IPS DF 6.9 (cell line): Measurements from ENCODE around the gene GLIS2.
"Not testable (repeated sequence)": the region's sequence is repeated elsewhere in the genome, so short reads cannot be mapped to it uniquely, and the experiment has no call there.

Source experiments
- DNase-seq: peaks from one replicate; pipeline ENCODE4 v3.0.0-alpha.2; 2013; ENCODE audit warnings: low read depth, low spot score
- H3K27ac ChIP-seq: one replicate; pipeline ENCODE4 v1.5.1; 2013; ENCODE audit warnings: low read length, control low read depth
- H3K27me3 ChIP-seq: 2 replicates; pipeline ENCODE4 v1.6.1; 2013; ENCODE audit warnings: mild to moderate bottlenecking, low read length; ENCODE audit not compliant: control insufficient read depth, insufficient read depth
- H3K36me3 ChIP-seq: 2 replicates; pipeline ENCODE4 v1.6.1; 2013; ENCODE audit warnings: low read length; ENCODE audit not compliant: control insufficient read depth, insufficient read depth
- H3K4me1 ChIP-seq: 2 replicates; pipeline ENCODE4 v1.6.1; 2013; ENCODE audit warnings: low read length; ENCODE audit not compliant: control insufficient read depth, insufficient read depth
- H3K4me3 ChIP-seq: 2 replicates; pipeline ENCODE4 v1.5.1; 2013; ENCODE audit warnings: mild to moderate bottlenecking, low read length
- H3K9me3 ChIP-seq: 2 replicates; pipeline ENCODE4 v1.6.1; 2013; ENCODE audit warnings: low read length, inconsistent platforms; ENCODE audit not compliant: control insufficient read depth, insufficient read depth
- WGBS: extraction: QIAGEN DNeasy Blood & Tissue Kit; methylation state at CpG from one replicate; pipeline ENCODE4 v1.1.7; 2013; ENCODE audit warnings: mixed read lengths, missing lambda C conversion rate; ENCODE audit not compliant: insufficient read length, insufficient coverage; 5-methylcytosine and 5-hydroxymethylcytosine counted together

The GLIS2 gene

DNA sequence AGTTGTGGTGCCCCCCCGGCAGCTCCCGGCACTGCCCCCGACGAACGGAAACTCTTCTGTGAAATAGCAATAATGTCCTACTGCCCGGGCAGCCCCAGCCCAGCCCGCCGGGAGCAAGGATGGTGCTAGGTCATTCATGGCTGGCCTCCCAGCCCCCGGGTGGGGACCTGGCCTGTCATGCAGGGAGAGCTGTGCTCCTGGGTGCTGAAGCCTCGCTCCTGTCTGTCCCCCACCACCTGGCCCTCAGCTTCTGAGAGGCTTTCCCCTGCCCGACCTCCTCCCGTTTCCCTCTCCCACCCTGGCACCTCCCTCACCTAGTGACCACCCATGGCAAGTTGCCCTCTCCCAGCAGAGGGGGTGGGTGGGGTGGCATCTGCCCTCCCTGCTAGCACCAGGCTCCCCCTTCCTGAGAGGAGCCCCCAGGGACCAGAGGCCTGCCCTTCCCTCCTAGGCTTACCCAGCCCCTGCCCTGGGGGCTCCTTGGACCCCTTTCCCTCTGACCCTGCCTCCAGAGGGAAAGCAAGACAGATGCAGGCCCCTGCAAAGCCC lies 21.7 kb downstream of the GLIS2 start:
- H3K27me3 ChIP-seq = no peaks in the 10 kb centered on the region
- no peaks in the 10 kb centered on the region for H3K9me3 ChIP-seq
- DNase-seq = no peak
- no peak overlapping the region for H3K27ac ChIP-seq
- no peaks in the 10 kb centered on the region for H3K4me1 ChIP-seq
- H3K36me3 ChIP-seq = peaks cover 21% of the 10 kb centered on the region
- WGBS = no CpG with 5 or more reads among the region's 12 CpGs
- H3K4me3 ChIP-seq = no peak overlapping the region

DNA sequence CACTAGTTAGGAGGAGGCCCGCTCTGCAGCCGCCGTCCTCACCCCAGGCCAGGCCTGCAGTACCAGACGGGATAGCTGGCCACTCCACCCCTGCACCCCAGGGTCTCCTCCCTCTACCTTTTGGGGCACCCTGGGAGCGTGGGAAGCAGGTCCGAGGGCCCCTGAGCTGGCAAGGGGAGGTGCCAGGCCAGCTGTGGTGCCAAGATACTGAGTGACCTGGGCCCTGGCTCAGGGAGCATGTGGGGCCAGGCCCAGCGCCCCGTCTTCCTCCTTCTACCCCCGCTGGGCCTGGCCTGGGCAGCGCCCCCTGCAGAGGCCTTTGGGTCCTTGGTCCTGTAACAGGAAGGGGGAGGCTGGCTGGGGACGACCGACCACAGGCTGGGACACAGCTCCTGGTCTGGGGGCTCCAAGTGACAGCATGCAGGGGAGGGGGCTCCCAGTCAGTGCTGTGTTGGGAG lies 22.3 kb downstream of the GLIS2 start:
- no peak overlapping the region for H3K27ac ChIP-seq
- no peak for DNase-seq

DNA sequence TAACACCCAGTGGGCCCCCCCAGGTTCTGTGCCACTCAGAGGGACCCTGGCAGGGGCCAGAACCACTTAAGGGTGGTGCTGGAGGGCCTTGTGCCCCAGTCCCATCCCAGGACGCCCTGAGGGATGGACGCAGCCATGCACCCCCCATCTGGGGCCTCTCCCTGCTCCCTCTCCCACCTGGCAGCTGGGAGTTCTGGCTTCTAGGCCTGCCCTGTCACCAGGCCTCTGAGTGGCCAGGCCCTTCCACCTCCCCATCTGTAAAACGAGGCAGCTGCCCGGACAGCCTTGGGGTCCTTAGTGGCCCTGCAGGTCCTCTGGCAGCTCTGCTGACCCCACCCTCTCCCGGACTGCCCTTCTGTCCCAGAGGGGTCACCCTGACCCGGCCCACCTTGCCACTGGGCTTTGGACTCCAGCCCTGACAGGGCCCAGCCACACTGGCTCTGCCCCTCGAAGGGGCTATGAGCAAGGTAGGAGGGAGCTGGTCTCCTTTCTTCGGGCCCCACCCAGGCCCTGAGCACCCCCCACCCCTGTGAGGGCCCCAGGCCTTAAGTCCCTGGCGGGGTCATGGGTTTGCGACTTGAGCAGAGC lies 22.9 kb downstream of the GLIS2 start:
- H3K27ac ChIP-seq = no peak overlapping the region

More for the DNA sequence above, 22.3 kb downstream of the GLIS2 start:
- Histone ChIP-seq H3K4me3 (no peak overlapping the region), H3K36me3 (peaks cover 25% of the 10 kb centered on the region), H3K9me3 (no peaks in the 10 kb centered on the region), H3K27me3 (no peaks in the 10 kb centered on the region), H3K4me1 (no peaks in the 10 kb centered on the region)
- no CpG with 5 or more reads among the region's 12 CpGs for WGBS

DNA sequence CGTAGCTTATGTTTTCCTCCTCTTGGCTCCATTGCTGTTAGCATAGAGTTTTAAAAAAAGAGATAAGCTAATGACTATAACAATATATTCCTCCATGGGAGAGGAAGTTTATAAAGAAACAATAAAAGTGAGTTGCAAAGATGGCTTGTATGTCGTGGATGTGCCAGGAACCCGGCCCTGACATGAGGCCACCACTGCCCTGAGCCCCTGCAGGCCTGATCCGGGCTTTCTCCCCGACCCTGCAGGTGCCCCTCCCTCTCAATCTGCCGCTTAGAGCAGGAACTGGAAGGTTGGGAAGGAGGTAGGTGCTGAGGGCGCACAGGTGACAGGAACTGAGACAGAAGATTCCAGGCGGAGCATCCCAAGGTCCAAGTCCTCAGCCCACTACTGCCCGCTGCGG lies 23.6 kb downstream of the GLIS2 start:
- no peaks in the 10 kb centered on the region for H3K27me3 ChIP-seq
- no peak for DNase-seq
- WGBS = no CpG with 5 or more reads among the region's 10 CpGs
- H3K9me3 ChIP-seq = no peaks in the 10 kb centered on the region
- H3K4me1 ChIP-seq = no peaks in the 10 kb centered on the region
- H3K4me3 ChIP-seq = no peak overlapping the region
- H3K27ac ChIP-seq = no peak overlapping the region
- H3K36me3 ChIP-seq = peaks cover 25% of the 10 kb centered on the region

More for the DNA sequence above, 22.9 kb downstream of the GLIS2 start:
- WGBS = no CpG with 5 or more reads among the region's 10 CpGs
- no peak for DNase-seq
- H3K4me3 ChIP-seq = no peak overlapping the region
- H3K9me3 ChIP-seq = no peaks in the 10 kb centered on the region
- H3K36me3 ChIP-seq = peaks cover 25% of the 10 kb centered on the region
- no peaks in the 10 kb centered on the region for H3K27me3 ChIP-seq
- no peaks in the 10 kb centered on the region for H3K4me1 ChIP-seq

DNA sequence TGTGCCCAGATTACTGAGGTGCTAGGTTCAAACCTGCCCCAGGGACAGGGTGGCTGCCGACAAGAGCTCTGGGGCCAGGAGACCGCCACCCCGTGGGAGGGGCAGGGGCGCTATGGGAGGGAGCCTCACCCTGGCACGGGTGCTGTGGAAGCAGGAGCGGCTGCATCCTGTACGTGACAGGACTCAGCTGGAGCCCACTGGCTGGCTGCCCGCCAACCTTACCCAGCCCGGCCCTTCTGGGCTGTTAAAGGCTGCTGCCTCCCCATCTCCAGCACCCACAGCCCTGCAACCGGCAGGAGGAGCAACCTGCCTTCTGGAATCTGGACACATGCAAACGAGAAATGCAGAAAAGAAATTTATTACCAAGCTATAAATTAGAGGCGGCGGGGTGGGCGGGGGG lies 24.0 kb downstream of the GLIS2 start:
- no peaks in the 10 kb centered on the region for H3K27me3 ChIP-seq
- no peak for DNase-seq
- H3K36me3 ChIP-seq = peaks cover 25% of the 10 kb centered on the region
- H3K27ac ChIP-seq = no peak overlapping the region
- WGBS = no CpG with 5 or more reads among the region's 14 CpGs
- H3K4me1 ChIP-seq = no peaks in the 10 kb centered on the region
- no peak overlapping the region for H3K4me3 ChIP-seq
- H3K9me3 ChIP-seq = no peaks in the 10 kb centered on the region

DNA sequence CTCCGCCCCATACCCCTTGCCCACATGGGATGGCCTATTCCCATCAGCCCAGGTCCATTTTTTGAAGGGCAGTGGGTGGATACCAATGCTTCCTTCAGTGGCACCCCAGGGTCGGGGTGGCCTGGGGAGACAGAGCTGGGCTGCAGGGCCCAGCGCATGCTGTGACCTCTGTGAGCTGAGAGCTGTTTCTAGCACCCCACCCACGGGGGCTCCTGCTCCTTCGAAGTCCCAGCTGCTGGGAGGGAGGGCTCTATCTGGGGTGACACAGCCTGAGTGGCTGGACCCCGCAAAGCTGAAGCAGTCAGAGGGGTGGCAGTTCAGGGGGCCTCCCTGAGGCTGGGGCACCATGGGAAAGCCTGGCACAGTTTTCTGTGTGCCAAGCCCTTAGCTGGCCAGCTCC lies 24.6 kb downstream of the GLIS2 start:
- no peaks in the 10 kb centered on the region for H3K9me3 ChIP-seq
- no peak overlapping the region for H3K4me3 ChIP-seq
- no peaks in the 10 kb centered on the region for H3K4me1 ChIP-seq
- no peak overlapping the region for H3K27ac ChIP-seq
- WGBS = no CpG with 5 or more reads among the region's 6 CpGs
- no peak for DNase-seq
- peaks cover 28% of the 10 kb centered on the region for H3K36me3 ChIP-seq
- H3K27me3 ChIP-seq = no peaks in the 10 kb centered on the region

DNA sequence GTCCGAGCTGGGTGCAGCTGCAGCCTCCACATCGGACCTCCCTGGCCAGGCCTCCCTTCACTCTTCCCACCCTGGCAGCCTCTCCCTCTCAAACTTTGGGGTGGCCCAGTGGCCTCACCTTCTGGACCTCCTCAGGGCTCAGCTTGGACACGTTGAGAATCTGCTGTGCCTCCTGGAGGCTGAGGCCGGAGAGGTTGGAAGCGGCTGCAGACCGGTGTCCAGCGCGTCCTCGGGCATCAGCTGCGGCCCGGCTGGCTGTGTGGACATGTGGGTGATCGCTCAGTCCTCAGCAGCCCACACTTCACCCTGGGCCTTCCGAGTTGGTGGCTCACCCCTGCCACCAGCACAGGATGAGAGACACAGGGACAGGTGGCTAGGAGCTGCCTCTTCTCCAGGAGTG lies 25.4 kb downstream of the GLIS2 start:
- Histone ChIP-seq H3K27ac (no peak overlapping the region), H3K4me1 (no peaks in the 10 kb centered on the region), H3K27me3 (no peaks in the 10 kb centered on the region), H3K36me3 (peaks cover 28% of the 10 kb centered on the region), H3K4me3 (no peak overlapping the region), H3K9me3 (no peaks in the 10 kb centered on the region)
- DNase-seq = no peak
- no CpG with 5 or more reads among the region's 13 CpGs for whole genome bisulfite sequencing

DNA sequence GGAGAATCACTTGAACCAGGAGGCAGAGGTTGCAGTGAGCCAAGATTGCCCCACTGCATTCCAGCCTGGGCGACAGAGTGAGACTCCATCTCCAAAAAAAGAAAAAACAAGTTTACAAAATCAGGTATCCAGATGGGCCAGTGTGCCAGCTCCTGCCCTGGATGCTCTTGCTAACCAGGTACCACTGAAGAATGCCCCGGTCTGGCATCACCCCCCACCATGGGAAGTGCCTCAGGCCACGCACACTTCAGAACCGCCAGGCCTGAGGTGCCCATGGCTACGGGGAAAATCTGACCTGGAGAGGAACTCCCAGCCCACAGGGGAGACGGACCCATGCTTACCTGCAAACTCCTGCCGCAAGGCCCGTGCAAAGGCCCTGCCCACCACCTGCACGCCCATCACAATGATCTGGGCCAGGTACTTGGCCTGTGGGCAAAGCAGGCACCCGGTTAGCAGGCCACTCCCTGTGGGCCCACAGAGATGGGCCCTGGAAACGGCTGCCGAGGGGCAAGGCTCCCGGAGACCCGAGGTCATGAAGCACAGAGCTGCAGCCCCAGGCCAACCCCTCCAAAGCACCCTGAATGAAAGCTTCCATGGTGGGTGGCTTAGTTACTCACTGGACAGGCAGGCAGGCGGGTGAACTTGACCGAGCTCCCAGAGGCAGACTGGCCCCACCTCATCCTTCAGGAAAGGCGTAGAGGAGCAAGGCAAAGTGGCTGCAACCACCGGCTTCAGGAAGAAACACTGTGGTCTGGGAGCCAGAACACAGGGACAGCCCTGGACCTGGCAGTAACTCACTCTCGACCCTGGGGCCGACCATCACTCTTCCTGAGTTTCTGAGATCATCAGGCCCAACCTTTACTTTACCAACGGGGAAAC lies 27.2 kb downstream of the GLIS2 start:
- no peaks in the 10 kb centered on the region for H3K27me3 ChIP-seq
- no peaks in the 10 kb centered on the region for H3K9me3 ChIP-seq
- H3K36me3 ChIP-seq = peaks cover 30% of the 10 kb centered on the region
- H3K4me1 ChIP-seq = no peaks in the 10 kb centered on the region
- H3K4me3 ChIP-seq = no peak overlapping the region
- no peak overlapping the region for H3K27ac ChIP-seq
- WGBS = no CpG with 5 or more reads among the region's 21 CpGs
- DNase-seq = no peak

DNA sequence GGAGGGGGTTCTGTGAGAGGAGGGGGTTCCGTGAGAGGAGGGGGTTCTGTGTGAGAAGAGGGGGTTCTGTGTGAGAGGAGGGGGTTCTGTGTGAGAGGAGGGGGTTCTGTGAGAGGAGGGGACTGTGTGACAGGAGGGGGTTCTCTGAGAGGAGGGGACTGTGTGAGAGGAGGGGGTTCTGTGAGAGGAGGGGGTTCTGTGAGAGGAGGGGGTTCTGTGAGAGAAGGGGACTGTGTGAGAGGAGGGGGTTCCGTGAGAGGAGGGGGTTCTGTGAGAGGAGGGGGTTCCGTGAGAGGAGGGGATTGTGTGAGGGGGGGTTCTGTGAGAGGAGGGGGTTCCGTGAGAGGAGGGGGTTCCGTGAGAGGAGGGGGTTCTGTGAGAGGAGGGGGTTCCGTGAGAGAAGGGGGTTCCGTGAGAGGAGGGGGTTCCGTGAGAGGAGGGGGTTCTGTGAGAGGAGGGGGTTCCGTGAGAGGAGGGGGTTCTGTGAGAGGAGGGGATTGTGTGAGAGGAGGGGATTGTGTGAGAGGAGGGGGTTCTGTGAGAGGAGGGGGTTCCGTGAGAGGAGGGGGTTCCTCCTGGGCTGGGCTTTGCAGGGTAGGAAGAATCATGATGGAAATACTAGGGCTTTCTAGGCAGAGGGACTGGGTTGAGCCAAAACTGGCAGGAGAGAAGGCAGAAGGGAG lies 28.6 kb downstream of the GLIS2 start:
- not testable (repeated sequence) for DNase-seq, H3K27me3 ChIP-seq, H3K9me3 ChIP-seq, H3K4me1 ChIP-seq, H3K27ac ChIP-seq, H3K4me3 ChIP-seq
- H3K36me3 ChIP-seq = peaks cover 25% of the 10 kb centered on the region
- 91% methylated on average over 1 of the region's 10 CpGs for WGBS
